ENCODE data around the gene TMEM51.

GRCh38 chr1:15160626-15161025, 7.1 kb downstream of the TMEM51 start:
- TF ChIP-seq CTCF (IDR thresholded peaks at IDR 0.05; ENCODE audit: low read depth, low read length) = no peak
- TF ChIP-seq MAX (IDR thresholded peaks at IDR 0.05; ENCODE audit: low read depth, low read length) = no peak
